GM23248 (cell line): Measurements from ENCODE around the gene UBTF.

Source experiments
- EZH2 ChIP-seq: fragments of 200-600 bp; sonication (generic); IDR thresholded peaks from 2 replicates; pipeline ENCODE4 v1.6.1; 2018; ENCODE audit warnings: antibody characterized with exemption, mild to moderate bottlenecking; ENCODE audit not compliant: insufficient read depth, poor library complexity, severe bottlenecking
- EZH2phosphoT487 ChIP-seq: fragments of 200-600 bp; sonication (generic); IDR thresholded peaks from 2 replicates; pipeline ENCODE4 v1.6.1; 2018; ENCODE audit warnings: antibody characterized with exemption, moderate library complexity, mild to moderate bottlenecking, low read depth; ENCODE audit not compliant: insufficient read depth

- no peak for TF ChIP-seq EZH2
- no peak for TF ChIP-seq EZH2phosphoT487
These were observed 8.9 kb downstream of the UBTF start for GRCh38 chr17:44210342-44211192.
